ENCODE measurements around the gene CENPT. TPM values are rescaled to one million over a fixed set of nuclear protein-coding genes. Genes with fewer than 3 reads are reported as not detected.
"Not testable (repeated sequence)": the region's sequence is repeated elsewhere in the genome, so short reads cannot be mapped to it uniquely, and the experiment has no call there.

Gene CENPT
- total and polyA plus RNA-seq, 2 donors (not counting 1 experiment from before 2014, with no cell fraction given) = 23.1 to 30.2 TPM

- no peak overlapping the region for H3K4me2 ChIP-seq (ENCODE audit: extremely low read depth, insufficient read depth, low read length)
- TF ChIP-seq EZH2 (IDR thresholded peaks at IDR 0.05; ENCODE audit: low read length, missing control alignments) = no peak
- no peak overlapping the region for H3K9ac ChIP-seq (ENCODE audit: insufficient read depth, low read length)
- no peak for DNase-seq (ENCODE audit: low read depth in 2 of 2)
- H3K4me1 ChIP-seq (ENCODE audit: control insufficient read depth, extremely low read depth, insufficient read depth, low read length) = peaks cover 8% of the 10 kb centered on the region
- H3K4me3 ChIP-seq (replicated peaks in 1 of 4; ENCODE audit: control extremely low read depth in 1 of 4, insufficient read depth in 1 of 4, low read depth in 3 of 4, low read length in 4 of 4) = no peak overlapping the region
- H2AFZ ChIP-seq (ENCODE audit: low read length) = no peak overlapping the region
- no peak overlapping the region for H3K27ac ChIP-seq (ENCODE audit: insufficient read depth, low read length)
- H3K27me3 ChIP-seq (ENCODE audit: control insufficient read depth, insufficient read depth, low read length) = no peaks in the 10 kb centered on the region
- no peaks in the 10 kb centered on the region for H4K20me1 ChIP-seq (ENCODE audit: control insufficient read depth, extremely low read depth, insufficient read depth, low read length)
- no peaks in the 10 kb centered on the region for H3K9me3 ChIP-seq (ENCODE audit: control insufficient read depth, insufficient read depth, low read depth, low read length)
- H3K79me2 ChIP-seq (ENCODE audit: control insufficient read depth, insufficient read depth, low read length) = peaks cover 22% of the 10 kb centered on the region
- peaks cover 18% of the 10 kb centered on the region for H3K36me3 ChIP-seq (ENCODE audit: control insufficient read depth, insufficient read depth, low read length)
Measured at GRCh38 chr16:67868290-67868689, 20.8 kb upstream of the CENPT start.

- no peak overlapping the region for H3K9ac ChIP-seq (ENCODE audit: insufficient read depth, low read length)
- no peaks in the 10 kb centered on the region for H3K27me3 ChIP-seq (ENCODE audit: control insufficient read depth, insufficient read depth, low read length)
- no peak overlapping the region for H3K4me3 ChIP-seq (replicated peaks in 1 of 4; ENCODE audit: control extremely low read depth in 1 of 4, insufficient read depth in 1 of 4, low read depth in 3 of 4, low read length in 4 of 4)
- H3K79me2 ChIP-seq (ENCODE audit: control insufficient read depth, insufficient read depth, low read length) = peaks cover 47% of the 10 kb centered on the region
- no peak overlapping the region for H3K4me2 ChIP-seq (ENCODE audit: extremely low read depth, insufficient read depth, low read length)
- H4K20me1 ChIP-seq (ENCODE audit: control insufficient read depth, extremely low read depth, insufficient read depth, low read length) = peaks cover 3% of the 10 kb centered on the region
- H2AFZ ChIP-seq (ENCODE audit: low read length) = no peak overlapping the region
- DNase-seq (ENCODE audit: low read depth in 2 of 2) = peak in 1 of 2 donors; percentile 43
- peaks cover 21% of the 10 kb centered on the region for H3K36me3 ChIP-seq (ENCODE audit: control insufficient read depth, insufficient read depth, low read length)
- no peaks in the 10 kb centered on the region for H3K9me3 ChIP-seq (ENCODE audit: control insufficient read depth, insufficient read depth, low read depth, low read length)
- H3K4me1 ChIP-seq (ENCODE audit: control insufficient read depth, extremely low read depth, insufficient read depth, low read length) = peaks cover 30% of the 10 kb centered on the region
- no peak for TF ChIP-seq EZH2 (IDR thresholded peaks at IDR 0.05; ENCODE audit: low read length, missing control alignments)
- TF ChIP-seq, protein P1, sequence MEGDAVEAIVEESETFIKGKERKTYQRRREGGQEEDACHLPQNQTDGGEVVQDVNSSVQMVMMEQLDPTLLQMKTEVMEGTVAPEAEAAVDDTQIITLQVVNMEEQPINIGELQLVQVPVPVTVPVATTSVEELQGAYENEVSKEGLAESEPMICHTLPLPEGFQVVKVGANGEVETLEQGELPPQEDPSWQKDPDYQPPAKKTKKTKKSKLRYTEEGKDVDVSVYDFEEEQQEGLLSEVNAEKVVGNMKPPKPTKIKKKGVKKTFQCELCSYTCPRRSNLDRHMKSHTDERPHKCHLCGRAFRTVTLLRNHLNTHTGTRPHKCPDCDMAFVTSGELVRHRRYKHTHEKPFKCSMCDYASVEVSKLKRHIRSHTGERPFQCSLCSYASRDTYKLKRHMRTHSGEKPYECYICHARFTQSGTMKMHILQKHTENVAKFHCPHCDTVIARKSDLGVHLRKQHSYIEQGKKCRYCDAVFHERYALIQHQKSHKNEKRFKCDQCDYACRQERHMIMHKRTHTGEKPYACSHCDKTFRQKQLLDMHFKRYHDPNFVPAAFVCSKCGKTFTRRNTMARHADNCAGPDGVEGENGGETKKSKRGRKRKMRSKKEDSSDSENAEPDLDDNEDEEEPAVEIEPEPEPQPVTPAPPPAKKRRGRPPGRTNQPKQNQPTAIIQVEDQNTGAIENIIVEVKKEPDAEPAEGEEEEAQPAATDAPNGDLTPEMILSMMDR (conservative IDR thresholded peaks at IDR 0.05 in 1 of 2, IDR thresholded peaks at IDR 0.05 in 1 of 2; ENCODE audit: low read depth in 1 of 2, low read length in 2 of 2) = peak; percentile 29 to 47
- no peak overlapping the region for H3K27ac ChIP-seq (ENCODE audit: insufficient read depth, low read length)
Measured at GRCh38 chr16:67865318-67865717, 17.8 kb upstream of the CENPT start.

GRCh38 chr16:67864594-67864993 is 17.1 kb upstream of the CENPT start:
- H3K36me3 ChIP-seq (ENCODE audit: control insufficient read depth, insufficient read depth, low read length) = peaks cover 20% of the 10 kb centered on the region
- H3K4me3 ChIP-seq (replicated peaks in 1 of 4; ENCODE audit: control extremely low read depth in 1 of 4, insufficient read depth in 1 of 4, low read depth in 3 of 4, low read length in 4 of 4) = no peak overlapping the region
- TF ChIP-seq EZH2 (IDR thresholded peaks at IDR 0.05; ENCODE audit: low read length, missing control alignments) = no peak
- TF ChIP-seq, protein P1 (conservative IDR thresholded peaks at IDR 0.05 in 1 of 2, IDR thresholded peaks at IDR 0.05 in 1 of 2; ENCODE audit: low read depth in 1 of 2, low read length in 2 of 2) = no peak
- peaks cover 3% of the 10 kb centered on the region for H4K20me1 ChIP-seq (ENCODE audit: control insufficient read depth, extremely low read depth, insufficient read depth, low read length)
- no peak overlapping the region for H3K27ac ChIP-seq (ENCODE audit: insufficient read depth, low read length)
- H3K9me3 ChIP-seq (ENCODE audit: control insufficient read depth, insufficient read depth, low read depth, low read length) = no peaks in the 10 kb centered on the region
- no peaks in the 10 kb centered on the region for H3K27me3 ChIP-seq (ENCODE audit: control insufficient read depth, insufficient read depth, low read length)
- DNase-seq (ENCODE audit: low read depth in 2 of 2) = no peak
- H3K79me2 ChIP-seq (ENCODE audit: control insufficient read depth, insufficient read depth, low read length) = peaks cover 52% of the 10 kb centered on the region
- no peak overlapping the region for H3K4me2 ChIP-seq (ENCODE audit: extremely low read depth, insufficient read depth, low read length)
- no peak overlapping the region for H3K9ac ChIP-seq (ENCODE audit: insufficient read depth, low read length)
- peaks cover 30% of the 10 kb centered on the region for H3K4me1 ChIP-seq (ENCODE audit: control insufficient read depth, extremely low read depth, insufficient read depth, low read length)
- H2AFZ ChIP-seq (ENCODE audit: low read length) = no peak overlapping the region

DNA sequence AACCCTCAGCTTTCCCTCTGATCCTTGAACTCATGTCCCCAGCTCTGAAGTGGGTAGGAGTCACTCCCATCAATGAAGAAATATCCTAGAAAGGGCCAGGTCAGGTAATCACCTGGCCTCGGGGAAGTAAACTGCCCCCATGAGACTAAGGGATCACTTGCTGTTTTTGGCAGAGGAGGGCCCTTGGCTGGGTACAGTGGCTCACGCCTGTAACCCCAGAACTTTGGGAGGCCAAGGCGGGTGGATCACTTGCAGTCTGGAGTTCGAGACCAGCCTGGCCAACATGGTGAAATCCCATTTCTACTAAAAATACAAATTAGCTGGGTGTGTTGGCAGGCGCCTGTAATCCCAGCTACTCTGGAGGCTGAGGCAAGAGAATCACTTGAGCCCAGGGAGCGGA is 16.6 kb upstream of the CENPT start:
- H4K20me1 ChIP-seq (ENCODE audit: control insufficient read depth, extremely low read depth, insufficient read depth, low read length); H3K4me2 ChIP-seq (ENCODE audit: extremely low read depth, insufficient read depth, low read length); H3K9ac ChIP-seq (ENCODE audit: insufficient read depth, low read length); DNase-seq (ENCODE audit: low read depth in 2 of 2); H3K9me3 ChIP-seq (ENCODE audit: control insufficient read depth, insufficient read depth, low read depth, low read length); H2AFZ ChIP-seq (ENCODE audit: low read length); H3K4me3 ChIP-seq (replicated peaks in 1 of 4; ENCODE audit: control extremely low read depth in 1 of 4, insufficient read depth in 1 of 4, low read depth in 3 of 4, low read length in 4 of 4); H3K27me3 ChIP-seq (ENCODE audit: control insufficient read depth, insufficient read depth, low read length): not testable (repeated sequence)
- H3K79me2 ChIP-seq (ENCODE audit: control insufficient read depth, insufficient read depth, low read length) = peaks cover 58% of the 10 kb centered on the region
- H3K27ac ChIP-seq (ENCODE audit: insufficient read depth, low read length) = peak overlapping the region; percentile 64
- peaks cover 20% of the 10 kb centered on the region for H3K36me3 ChIP-seq (ENCODE audit: control insufficient read depth, insufficient read depth, low read length)
- peaks cover 30% of the 10 kb centered on the region for H3K4me1 ChIP-seq (ENCODE audit: control insufficient read depth, extremely low read depth, insufficient read depth, low read length)
